ENCODE measurements around the gene ITPR3. TPM values are rescaled to one million over a fixed set of nuclear protein-coding genes. Genes with fewer than 3 reads are reported as not detected.

The ITPR3 gene
- total and polyA plus RNA-seq, 2 of the 13 experiments (the other 11 are each of a cell fraction or from before 2014, with no cell fraction given): 3.8 to 21.4 TPM

GRCh38 chr6:33585403-33586107 is 35.6 kb upstream of the ITPR3 start (continued):
- TF ChIP-seq ZNF761 (CRISPR knock-in tag; conservative IDR thresholded peaks at IDR 0.05) (no peak), ZNF619 (CRISPR knock-in tag; IDR thresholded peaks at IDR 0.05) (0 out of 2 replicates have a peak, but pooled peaks have one; percentile 80), ZNF737 (CRISPR knock-in tag; IDR thresholded peaks at IDR 0.05; ENCODE audit: borderline replicate concordance) (no peak), NPAS2 (CRISPR knock-in tag; IDR thresholded peaks at IDR 0.05; ENCODE audit: borderline replicate concordance) (0 out of 2 replicates have a peak, but pooled peaks have one; percentile 66), RAD21 (CRISPR knock-in tag; IDR thresholded peaks at IDR 0.05) (peak; percentile 97), ZNF770 (CRISPR knock-in tag; IDR thresholded peaks at IDR 0.05) (peak; percentile 43; the same call in 1 of the 2 replicates), NONO (IDR thresholded peaks at IDR 0.05) (no peak), NONO (CRISPR knock-in tag; conservative IDR thresholded peaks at IDR 0.05) (0 out of 2 replicates have a peak, but pooled peaks have one; percentile 22), CEBPZ (IDR thresholded peaks at IDR 0.05; ENCODE audit: low read length) (no peak), NFYC (CRISPR knock-in tag; IDR thresholded peaks at IDR 0.05) (0 out of 2 replicates have a peak, but pooled peaks have one; percentile 22), ZMYM2 (CRISPR knock-in tag; IDR thresholded peaks at IDR 0.05) (no peak), HNRNPL (IDR thresholded peaks at IDR 0.05; ENCODE audit: low read depth, low read length) (no peak), REXO4 (CRISPR knock-in tag; IDR thresholded peaks at IDR 0.05; ENCODE audit: borderline replicate concordance) (no peak), PBX2 (CRISPR knock-in tag; IDR thresholded peaks at IDR 0.05) (0 out of 2 replicates have a peak, but pooled peaks have one; percentile 16), ARNTL (CRISPR knock-in tag; IDR thresholded peaks at IDR 0.05) (0 out of 2 replicates have a peak, but pooled peaks have one; percentile 20), HNF1B (CRISPR knock-in tag; IDR thresholded peaks at IDR 0.05) (peak; percentile 64; the same call in 1 of the 2 replicates), ZNF564 (CRISPR knock-in tag; IDR thresholded peaks at IDR 0.05) (no peak), HNF4G (IDR thresholded peaks at IDR 0.05; ENCODE audit: borderline replicate concordance, low read depth, low read length) (no peak), HNF4G (CRISPR knock-in tag; IDR thresholded peaks at IDR 0.05; ENCODE audit: borderline replicate concordance, low read depth) (no peak), KDM5B (CRISPR knock-in tag; IDR thresholded peaks at IDR 0.05; ENCODE audit: borderline replicate concordance) (peak; percentile 51; the same call in 1 of the 2 replicates)

Data from HepG2 (cell line).